Adrenal gland (tissue), 5 donors: ENCODE data around the gene ICOSLG.

Experiments
- CTCF ChIP-seq, 6 experiments: fragments of 450-650 bp in 4 of 6; fragments of 200-600 bp in 2 of 6; sonication (generic) in 1 of 6; IDR thresholded peaks; 1 replicate in 5 of 6; 2 replicates in 1 of 6; pipeline versions ENCODE4 v1.5.1 to v1.8.0; 2016 to 2021; ENCODE audit warnings: antibody characterized with exemption in 6 of 6, mild to moderate bottlenecking in 2 of 6, moderate library complexity in 1 of 6
- POLR2A ChIP-seq, 2 donors: fragments of 450-650 bp; IDR thresholded peaks; one replicate each; pipeline ENCODE4 v1.6.1; 2017; ENCODE audit warnings: antibody characterized with exemption in 2 of 2, mild to moderate bottlenecking in 2 of 2, moderate library complexity in 1 of 2
- donor health status: DM: no; HTN: no; CAD: no.

GRCh38 chr21:44260066-44260465, 19.3 kb upstream of the ICOSLG start:
- no peak for TF ChIP-seq CTCF (IDR thresholded peaks at IDR 0.05)
- TF ChIP-seq POLR2A (IDR thresholded peaks at IDR 0.05) = no peak
